WTC11 (cell line): ENCODE data around the gene DHRSX. TPM values are rescaled to one million over a fixed set of nuclear protein-coding genes. Genes with fewer than 3 reads are reported as not detected.
"Not testable (repeated sequence)": the region's sequence is repeated elsewhere in the genome, so short reads cannot be mapped to it uniquely, and the experiment has no call there.

Experiments
- ATAC-seq: fragments of 200-7000 bp; cut with Tn5 transposase; 2 replicates; pipeline ENCODE4 v1.10.0; 2021; ENCODE audit warnings: mild to moderate bottlenecking, moderate library complexity
- CTCF ChIA-PET: fragments of 300-600 bp; sonication (Branson Sonifier 250); formaldehyde crosslinking; loops from one replicate; lab custom pipeline; 2021; ENCODE audit warnings: antibody characterized with exemption; lab: Charles Lee
- POLR2A ChIA-PET: fragments of 350-600 bp; sonication (Branson Sonifier 250); formaldehyde crosslinking; loops from one replicate; lab custom pipeline; 2021; ENCODE audit warnings: antibody characterized with exemption; lab: Charles Lee
- DNase-seq: peaks from one replicate; pipeline ENCODE4 v3.0.0; 2021; ENCODE audit warnings: low spot score
- H3K27ac Mint-ChIP-seq: 2 replicates; pipeline ENCODE4 v1.8.0; 2021; ENCODE audit warnings: mixed read lengths
- H3K27me3 Mint-ChIP-seq: 2 replicates; pipeline ENCODE4 v1.8.0; 2021; ENCODE audit warnings: low read depth, mild to moderate bottlenecking, moderate library complexity, mixed read lengths
- H3K36me3 Mint-ChIP-seq: 2 replicates; pipeline ENCODE4 v1.8.0; 2021; ENCODE audit warnings: mixed read lengths
- H3K4me1 Mint-ChIP-seq: 2 replicates; pipeline ENCODE4 v1.8.0; 2022; ENCODE audit warnings: mixed read lengths
- H3K4me3 Mint-ChIP-seq: 2 replicates; pipeline ENCODE4 v1.8.0; 2021; ENCODE audit warnings: mild to moderate bottlenecking, moderate library complexity, mixed read lengths
- H3K9me3 Mint-ChIP-seq: 2 replicates; pipeline ENCODE4 v1.8.0; 2021; ENCODE audit warnings: mixed read lengths
- AR ChIP-seq: fragments of 250-450 bp; sonication (Bioruptor Pico); IDR thresholded peaks from 2 replicates; pipeline ENCODE4 v1.9.0; 2021; ENCODE audit warnings: mild to moderate bottlenecking
- CBFB ChIP-seq: sonication (generic); formaldehyde crosslinking; IDR thresholded peaks from 2 replicates; pipeline ENCODE4 v1.8.1; 2022; ENCODE audit warnings: mild to moderate bottlenecking, low read depth, missing genetic modification reagents
- GRHL2 ChIP-seq: fragments of 250-450 bp; sonication (Bioruptor Pico); IDR thresholded peaks from 2 replicates; pipeline ENCODE4 v1.8.0; 2022; ENCODE audit warnings: mild to moderate bottlenecking, moderate library complexity; ENCODE audit not compliant: insufficient replicate concordance, severe bottlenecking
- GTF2I ChIP-seq: fragments of 250-450 bp; sonication (Bioruptor Pico); conservative IDR thresholded peaks from 2 replicates; pipeline ENCODE4 v1.4.0; 2021; ENCODE audit warnings: mild to moderate bottlenecking
- NR3C1 ChIP-seq: sonication (generic); formaldehyde crosslinking; conservative IDR thresholded peaks from 2 replicates; pipeline ENCODE4 v1.8.1; 2023; ENCODE audit warnings: low read depth, mild to moderate bottlenecking, missing genetic modification reagents
- total RNA-seq: library from RNA; stranded (reverse); gene quantifications from 3 replicates; pipeline ENCODE4 v1.2.3, GENCODE V29; 2021
- TF ChIP-seq, protein P1 (sequence below): sonication (generic); formaldehyde crosslinking; IDR thresholded peaks from 2 replicates; pipeline ENCODE4 v1.8.1; 2022; ENCODE audit warnings: missing genetic modification reagents, borderline replicate concordance
- TF ChIP-seq, protein P2 (sequence below): sonication (generic); formaldehyde crosslinking; IDR thresholded peaks from 2 replicates; pipeline ENCODE4 v1.8.0; 2022; ENCODE audit warnings: mild to moderate bottlenecking, missing genetic modification reagents
- TF ChIP-seq, protein P3 (sequence below): sonication (generic); formaldehyde crosslinking; IDR thresholded peaks from 2 replicates; pipeline ENCODE4 v1.8.1; 2023; ENCODE audit warnings: mild to moderate bottlenecking, missing genetic modification reagents, moderate library complexity

DHRSX gene
- total RNA-seq, 1 experiment from 2014 or later = 28.2 TPM

DNA sequence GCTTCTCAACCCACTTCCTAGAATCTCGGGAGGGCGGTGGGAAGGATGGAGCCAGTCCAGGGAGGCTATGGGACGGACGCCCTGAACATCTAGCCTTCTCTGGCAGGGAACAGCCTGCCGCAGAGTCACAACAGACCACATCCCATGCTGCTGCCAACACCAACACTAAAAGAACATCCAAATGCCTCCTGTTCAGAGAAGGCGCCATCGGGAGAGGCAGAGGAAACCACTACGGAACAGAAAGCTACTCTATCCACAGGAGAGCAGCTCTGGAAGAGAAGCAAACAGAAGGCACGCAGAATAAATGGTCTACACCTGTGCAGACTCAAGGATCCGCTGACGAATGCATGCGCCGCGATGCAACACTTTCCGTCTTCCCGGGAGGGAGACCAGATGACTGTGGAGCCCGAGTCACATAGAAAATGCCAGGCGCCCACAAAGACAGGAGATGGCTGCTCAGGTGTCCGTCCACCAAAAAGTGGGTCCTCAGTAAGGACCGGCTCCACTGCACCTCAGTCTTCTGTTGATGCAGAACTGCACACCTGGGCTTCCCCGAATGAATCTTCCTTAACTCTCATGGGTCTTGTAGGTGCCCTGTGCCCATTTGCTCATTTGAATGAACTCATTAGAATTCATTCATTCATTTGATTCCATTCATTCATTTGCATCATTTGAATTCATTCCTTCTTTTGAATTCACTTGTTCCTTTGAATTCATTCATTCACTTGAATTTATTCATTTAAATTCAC, 217.5 kb downstream of the DHRSX start:
- ChIA-PET CTCF (no interaction called here), POLR2A (no interaction called here)
- peaks cover 45% of the 10 kb centered on the region for H3K9me3 Mint-ChIP-seq
- no peak for TF ChIP-seq AR (CRISPR knock-in tag)
- no peak for TF ChIP-seq GTF2I (CRISPR knock-in tag)
- H3K27me3 Mint-ChIP-seq = peaks cover 3% of the 10 kb centered on the region; the same call in 1 of the 2 replicates
- no peak overlapping the region for H3K27ac Mint-ChIP-seq
- no peak for DNase-seq
- ATAC-seq = no peak
- no peak overlapping the region for H3K4me3 Mint-ChIP-seq
- H3K36me3 Mint-ChIP-seq = peaks cover 46% of the 10 kb centered on the region
- H3K4me1 Mint-ChIP-seq = peaks cover 7% of the 10 kb centered on the region

DNA sequence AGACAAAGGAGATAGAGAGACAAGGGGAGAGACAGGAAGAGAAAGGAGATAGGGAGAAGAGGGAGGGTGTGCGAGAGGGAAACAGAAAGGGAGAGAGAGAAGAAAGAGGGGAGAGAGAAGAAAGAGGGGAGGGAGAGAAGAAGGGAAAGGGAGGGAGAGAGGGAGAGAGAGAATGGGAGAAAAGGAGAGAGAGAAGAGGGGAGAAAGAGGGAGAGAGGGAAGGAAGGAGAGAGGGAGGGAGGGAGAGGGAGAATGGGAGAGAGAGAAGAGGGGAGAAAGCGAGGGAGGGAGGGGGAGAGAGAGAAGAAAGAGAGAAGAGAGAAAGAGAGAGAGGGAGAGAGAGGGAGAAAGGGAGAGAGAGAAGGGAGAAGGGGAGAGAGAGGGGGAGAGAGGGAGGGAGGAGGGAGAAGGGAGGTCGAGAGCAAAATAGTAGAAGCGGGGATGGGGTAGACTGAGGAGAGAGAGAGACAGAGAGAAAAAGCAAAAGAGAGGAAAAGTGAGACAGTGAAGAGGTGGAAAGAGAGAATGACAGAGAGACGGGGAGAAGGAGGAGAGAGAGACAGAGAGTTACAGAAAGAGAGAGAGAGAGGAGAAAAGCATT, 218.2 kb downstream of the DHRSX start:
- H3K9me3 Mint-ChIP-seq = peaks cover 41% of the 10 kb centered on the region
- DNase-seq (no peak), ATAC-seq (no peak)
- H3K4me3 Mint-ChIP-seq = no peak overlapping the region
- H3K36me3 Mint-ChIP-seq = peaks cover 42% of the 10 kb centered on the region
- POLR2A ChIA-PET = no interaction called here
- peaks cover 7% of the 10 kb centered on the region for H3K4me1 Mint-ChIP-seq
- CTCF ChIA-PET = no interaction called here
- TF ChIP-seq CBFB = no peak
- no peak for TF ChIP-seq GRHL2 (CRISPR knock-in tag)
- no peak for TF ChIP-seq NR3C1 (CRISPR knock-in tag)
- TF ChIP-seq, protein P1, sequence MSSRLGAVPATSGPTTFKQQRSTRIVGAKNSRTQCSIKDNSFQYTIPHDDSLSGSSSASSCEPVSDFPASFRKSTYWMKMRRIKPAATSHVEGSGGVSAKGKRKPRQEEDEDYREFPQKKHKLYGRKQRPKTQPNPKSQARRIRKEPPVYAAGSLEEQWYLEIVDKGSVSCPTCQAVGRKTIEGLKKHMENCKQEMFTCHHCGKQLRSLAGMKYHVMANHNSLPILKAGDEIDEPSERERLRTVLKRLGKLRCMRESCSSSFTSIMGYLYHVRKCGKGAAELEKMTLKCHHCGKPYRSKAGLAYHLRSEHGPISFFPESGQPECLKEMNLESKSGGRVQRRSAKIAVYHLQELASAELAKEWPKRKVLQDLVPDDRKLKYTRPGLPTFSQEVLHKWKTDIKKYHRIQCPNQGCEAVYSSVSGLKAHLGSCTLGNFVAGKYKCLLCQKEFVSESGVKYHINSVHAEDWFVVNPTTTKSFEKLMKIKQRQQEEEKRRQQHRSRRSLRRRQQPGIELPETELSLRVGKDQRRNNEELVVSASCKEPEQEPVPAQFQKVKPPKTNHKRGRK = no peak
- no peak overlapping the region for H3K27ac Mint-ChIP-seq
- peaks cover 3% of the 10 kb centered on the region; the same call in 1 of the 2 replicates for H3K27me3 Mint-ChIP-seq

- ChIA-PET POLR2A (no interaction called here), CTCF (no interaction called here)
- no peak for DNase-seq
- no peaks in the 10 kb centered on the region for H3K27me3 Mint-ChIP-seq
- H3K4me3 Mint-ChIP-seq = no peak overlapping the region
- peak; percentile 76 for ATAC-seq
- H3K9me3 Mint-ChIP-seq = peaks cover 19% of the 10 kb centered on the region
- peaks cover 26% of the 10 kb centered on the region for H3K4me1 Mint-ChIP-seq
- H3K36me3 Mint-ChIP-seq = peaks cover 20% of the 10 kb centered on the region
- peak overlapping the region; percentile 63 for H3K27ac Mint-ChIP-seq
- TF ChIP-seq, protein P2, sequence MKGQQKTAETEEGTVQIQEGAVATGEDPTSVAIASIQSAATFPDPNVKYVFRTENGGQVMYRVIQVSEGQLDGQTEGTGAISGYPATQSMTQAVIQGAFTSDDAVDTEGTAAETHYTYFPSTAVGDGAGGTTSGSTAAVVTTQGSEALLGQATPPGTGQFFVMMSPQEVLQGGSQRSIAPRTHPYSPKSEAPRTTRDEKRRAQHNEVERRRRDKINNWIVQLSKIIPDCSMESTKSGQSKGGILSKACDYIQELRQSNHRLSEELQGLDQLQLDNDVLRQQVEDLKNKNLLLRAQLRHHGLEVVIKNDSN (CRISPR knock-in tag) = peak; percentile 87
- TF ChIP-seq GTF2I (CRISPR knock-in tag) = no peak
- TF ChIP-seq, protein P3, sequence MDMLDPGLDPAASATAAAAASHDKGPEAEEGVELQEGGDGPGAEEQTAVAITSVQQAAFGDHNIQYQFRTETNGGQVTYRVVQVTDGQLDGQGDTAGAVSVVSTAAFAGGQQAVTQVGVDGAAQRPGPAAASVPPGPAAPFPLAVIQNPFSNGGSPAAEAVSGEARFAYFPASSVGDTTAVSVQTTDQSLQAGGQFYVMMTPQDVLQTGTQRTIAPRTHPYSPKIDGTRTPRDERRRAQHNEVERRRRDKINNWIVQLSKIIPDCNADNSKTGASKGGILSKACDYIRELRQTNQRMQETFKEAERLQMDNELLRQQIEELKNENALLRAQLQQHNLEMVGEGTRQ (CRISPR knock-in tag) = peak; percentile 91
- TF ChIP-seq, protein P1 = no peak
These were observed 228.4 kb downstream of the DHRSX start for GRCh38 chrX:2272337-2272736.

GRCh38 chrX:2271595-2271994, 229.2 kb downstream of the DHRSX start:
- Mint-ChIP-seq H3K27ac (peak overlapping the region; percentile 92), H3K36me3 (peaks cover 22% of the 10 kb centered on the region), H3K9me3 (peaks cover 19% of the 10 kb centered on the region), H3K4me1 (peaks cover 26% of the 10 kb centered on the region)
- CTCF ChIA-PET, POLR2A ChIA-PET, H3K27me3 Mint-ChIP-seq, DNase-seq, H3K4me3 Mint-ChIP-seq, ATAC-seq: not testable (repeated sequence)

DNA sequence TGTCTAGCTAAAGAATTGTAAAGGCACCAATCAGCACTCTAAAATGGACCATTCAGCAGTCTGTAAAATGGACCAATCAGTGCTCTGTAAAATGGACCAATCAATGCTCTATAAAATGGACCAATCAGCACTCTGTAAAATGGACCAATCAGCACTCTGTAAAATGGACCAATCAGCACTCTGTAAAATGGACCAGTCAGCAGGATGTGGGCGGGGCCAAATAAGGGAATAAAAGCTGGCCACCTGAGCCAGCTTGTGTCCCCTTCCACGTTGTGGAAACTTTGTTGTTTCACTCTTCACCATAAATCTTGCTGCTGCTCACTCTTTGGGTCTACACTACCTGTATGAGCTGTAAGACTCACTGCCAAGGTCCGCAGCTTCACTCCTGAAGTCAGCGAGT, 230.0 kb downstream of the DHRSX start:
- POLR2A ChIA-PET, DNase-seq, H3K27me3 Mint-ChIP-seq, H3K4me3 Mint-ChIP-seq, ATAC-seq, CTCF ChIA-PET: not testable (repeated sequence)
- Mint-ChIP-seq H3K4me1 (peaks cover 23% of the 10 kb centered on the region), H3K27ac (peak overlapping the region; percentile 92), H3K36me3 (peaks cover 25% of the 10 kb centered on the region), H3K9me3 (peaks cover 19% of the 10 kb centered on the region)
